HG02884 (cell line): ENCODE results near the gene CKLF.
"Not testable (repeated sequence)": the region's sequence is repeated elsewhere in the genome, so short reads cannot be mapped to it uniquely, and the experiment has no call there.

Experiments
- ATAC-seq: cut with Tn5 transposase; IDR thresholded peaks from one replicate; pipeline ENCODE4 v1.9.1; 2021; ENCODE audit warnings: mild to moderate bottlenecking, moderate library complexity; ENCODE audit not compliant: unreplicated experiment

The CKLF gene

DNA sequence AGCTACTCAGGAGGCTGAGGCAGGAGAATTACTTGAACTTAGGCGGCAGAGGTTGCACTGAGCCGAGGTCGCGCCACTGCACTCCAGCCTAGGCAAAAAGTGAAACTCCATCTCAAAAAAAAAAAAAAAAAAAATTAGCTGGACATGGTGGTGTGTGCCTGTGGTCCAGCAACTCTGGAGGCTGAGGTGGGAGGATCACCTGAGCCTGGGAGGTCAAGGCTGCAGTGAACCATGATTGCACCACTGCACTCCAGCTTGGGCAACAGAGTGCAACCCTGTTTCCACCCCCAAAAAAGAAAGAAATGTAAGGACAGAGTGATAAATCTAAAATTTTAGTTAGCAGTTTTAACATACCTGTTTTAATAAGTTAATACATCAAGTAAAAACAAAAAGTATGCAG lies 44.2 kb downstream of the CKLF start:
- not testable (repeated sequence) for ATAC-seq

DNA sequence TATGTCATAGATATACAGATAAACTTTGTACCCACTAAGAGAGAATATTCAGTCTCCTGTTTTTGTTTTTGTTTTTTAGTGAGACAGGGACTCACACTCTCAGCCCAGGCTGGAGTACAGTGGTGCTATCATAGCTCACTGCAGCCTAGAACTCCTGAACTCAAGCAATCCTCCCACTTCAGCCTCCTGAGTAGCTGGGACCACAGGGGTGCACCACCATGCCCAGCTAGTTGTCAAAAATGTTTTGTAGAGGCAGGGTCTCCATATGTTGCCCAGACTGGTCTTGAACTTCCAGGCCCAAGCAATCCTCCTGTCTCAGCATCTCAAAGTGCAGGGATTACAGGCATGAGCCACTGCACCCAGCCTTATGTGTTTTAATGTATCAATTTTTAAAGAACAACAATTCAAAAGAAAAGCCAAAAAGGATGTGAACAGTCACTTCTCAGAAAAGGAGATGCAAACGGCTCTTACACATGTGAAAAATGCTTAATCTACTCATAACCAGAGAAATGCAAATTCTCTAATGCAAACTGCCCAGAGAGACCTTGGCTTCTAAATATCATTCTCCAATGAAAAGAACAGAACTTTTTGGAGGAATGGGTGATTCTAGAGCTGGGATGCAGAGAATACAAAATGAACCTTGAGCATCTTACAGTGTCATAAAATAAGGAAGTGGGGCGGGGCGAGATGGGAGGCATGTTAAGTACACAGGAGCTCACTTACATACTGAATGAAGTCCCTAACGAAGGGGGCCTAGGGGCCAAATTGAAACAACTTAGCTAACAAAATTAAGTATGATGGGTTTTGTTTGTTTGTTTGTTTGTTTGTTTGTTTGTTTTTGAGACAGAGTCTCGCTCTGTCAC lies 44.8 kb downstream of the CKLF start:
- ATAC-seq: peak; percentile 49

DNA sequence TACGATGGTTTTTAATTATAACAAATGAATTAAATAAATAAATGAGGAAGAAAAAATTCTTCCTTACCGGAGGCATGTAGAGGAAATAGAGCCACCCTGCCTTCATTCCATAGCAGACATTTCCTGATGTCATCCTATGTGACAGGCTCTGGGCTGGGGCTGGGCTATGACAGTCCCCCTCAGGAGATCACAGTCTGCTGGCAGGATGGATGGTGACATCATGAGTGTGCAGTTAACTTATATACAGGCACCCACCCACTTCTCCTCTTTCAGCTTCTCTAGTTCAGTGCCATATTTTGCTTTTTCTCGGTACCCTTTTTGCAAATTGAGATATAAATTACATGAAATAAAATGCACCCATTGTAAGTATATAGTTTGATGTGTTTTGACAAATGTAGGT lies 45.7 kb downstream of the CKLF start:
- ATAC-seq: no peak

DNA sequence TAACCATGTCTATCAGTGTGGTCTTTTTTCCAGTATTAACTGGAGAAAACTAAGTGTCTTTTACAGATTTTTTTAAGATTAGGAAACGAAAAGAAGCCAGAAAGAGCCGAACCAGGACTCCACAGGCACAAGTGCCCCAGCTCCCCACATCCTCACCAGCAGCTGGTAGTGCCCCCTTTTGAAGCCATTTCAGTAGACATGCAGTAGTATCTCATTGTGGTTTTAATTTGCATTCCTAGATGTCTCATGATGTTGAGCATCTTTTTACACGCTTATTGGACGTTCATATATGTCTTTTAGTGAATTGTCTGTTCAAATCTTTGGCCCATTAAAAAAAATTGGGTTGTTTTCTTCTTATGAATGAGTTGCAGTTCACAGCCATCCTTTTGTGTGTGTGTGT lies 47.4 kb downstream of the CKLF start:
- ATAC-seq: no peak

DNA sequence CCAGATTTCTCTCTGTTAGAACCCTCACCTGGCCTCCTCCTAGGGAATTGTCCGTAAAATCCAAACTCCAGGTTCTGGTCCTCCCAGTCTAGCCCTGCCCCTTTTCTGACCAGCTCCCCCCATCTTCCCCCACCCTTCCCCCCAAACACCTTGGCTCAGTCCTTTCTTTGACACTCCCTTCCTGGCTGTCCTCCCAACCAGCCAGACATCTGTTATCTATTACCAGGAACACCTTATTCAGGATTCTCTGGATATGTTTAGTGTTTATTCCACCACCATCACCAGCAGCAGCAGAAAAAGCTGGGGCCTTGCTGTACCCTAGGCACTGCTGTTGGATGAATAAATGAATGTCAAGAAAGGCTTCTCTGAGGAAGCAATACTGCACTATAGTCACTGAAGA lies 48.1 kb downstream of the CKLF start:
- ATAC-seq: no peak

DNA sequence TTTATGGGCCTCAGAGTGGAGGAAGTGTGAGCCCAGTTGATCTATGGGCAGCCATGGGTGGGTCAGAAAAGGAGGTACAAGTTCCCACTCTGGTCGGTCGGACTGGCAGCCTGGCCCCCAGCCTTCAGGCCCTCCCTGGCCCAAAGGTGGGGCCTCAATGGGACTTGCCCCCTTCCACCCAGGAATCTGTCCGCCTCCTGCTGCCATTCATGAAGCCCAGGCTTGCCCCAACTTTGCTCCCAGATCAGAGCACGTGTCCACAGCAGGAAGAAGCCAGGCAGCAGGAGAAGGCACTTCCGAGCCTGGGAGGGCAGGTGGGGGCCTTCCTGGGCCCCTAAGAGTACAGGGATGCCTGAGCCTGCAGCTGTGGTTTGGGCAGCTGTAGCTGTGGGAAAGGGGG lies 49.1 kb downstream of the CKLF start:
- ATAC-seq: no peak

DNA sequence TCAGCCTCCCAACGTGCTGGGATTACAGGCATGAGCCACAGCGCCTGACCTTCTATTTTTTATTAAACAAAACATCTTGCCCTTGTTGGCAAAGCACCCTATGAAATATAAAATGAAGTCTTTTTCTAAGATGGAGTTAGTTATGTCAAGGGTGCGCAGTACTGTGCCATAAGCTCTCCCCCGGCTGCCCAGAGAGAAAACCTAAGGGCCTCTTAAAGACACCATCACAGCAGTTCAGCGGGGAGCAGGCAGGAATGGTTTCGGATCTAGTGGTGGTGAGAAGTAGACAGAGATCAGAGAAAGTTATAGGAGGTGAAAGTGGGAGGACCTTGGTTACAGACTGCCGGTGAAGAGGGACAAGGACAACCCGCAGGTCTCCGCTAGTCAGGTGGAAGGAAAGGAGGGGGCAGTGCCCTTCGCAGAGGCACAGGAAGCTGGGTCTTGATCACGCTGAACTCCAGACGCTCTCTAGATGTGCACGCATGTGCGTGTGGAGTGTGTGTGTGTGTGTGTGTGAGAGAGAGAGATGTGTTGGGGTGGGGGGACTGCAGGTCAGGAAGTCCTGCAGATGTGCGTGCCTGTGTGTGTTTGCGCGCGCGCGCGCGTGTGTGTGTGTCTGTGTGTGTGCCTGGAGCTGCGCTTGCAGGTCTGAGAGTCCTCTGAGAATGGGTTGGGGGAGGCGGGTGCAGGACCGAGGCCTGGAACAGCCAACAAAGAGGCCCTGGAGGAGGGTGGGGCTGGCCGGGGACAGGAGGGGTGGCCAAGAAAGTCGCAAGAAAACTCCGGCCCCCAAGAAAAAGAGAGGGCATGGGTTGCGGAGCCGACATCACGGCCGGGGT lies 51.4 kb downstream of the CKLF start:
- ATAC-seq: peak; percentile 20

DNA sequence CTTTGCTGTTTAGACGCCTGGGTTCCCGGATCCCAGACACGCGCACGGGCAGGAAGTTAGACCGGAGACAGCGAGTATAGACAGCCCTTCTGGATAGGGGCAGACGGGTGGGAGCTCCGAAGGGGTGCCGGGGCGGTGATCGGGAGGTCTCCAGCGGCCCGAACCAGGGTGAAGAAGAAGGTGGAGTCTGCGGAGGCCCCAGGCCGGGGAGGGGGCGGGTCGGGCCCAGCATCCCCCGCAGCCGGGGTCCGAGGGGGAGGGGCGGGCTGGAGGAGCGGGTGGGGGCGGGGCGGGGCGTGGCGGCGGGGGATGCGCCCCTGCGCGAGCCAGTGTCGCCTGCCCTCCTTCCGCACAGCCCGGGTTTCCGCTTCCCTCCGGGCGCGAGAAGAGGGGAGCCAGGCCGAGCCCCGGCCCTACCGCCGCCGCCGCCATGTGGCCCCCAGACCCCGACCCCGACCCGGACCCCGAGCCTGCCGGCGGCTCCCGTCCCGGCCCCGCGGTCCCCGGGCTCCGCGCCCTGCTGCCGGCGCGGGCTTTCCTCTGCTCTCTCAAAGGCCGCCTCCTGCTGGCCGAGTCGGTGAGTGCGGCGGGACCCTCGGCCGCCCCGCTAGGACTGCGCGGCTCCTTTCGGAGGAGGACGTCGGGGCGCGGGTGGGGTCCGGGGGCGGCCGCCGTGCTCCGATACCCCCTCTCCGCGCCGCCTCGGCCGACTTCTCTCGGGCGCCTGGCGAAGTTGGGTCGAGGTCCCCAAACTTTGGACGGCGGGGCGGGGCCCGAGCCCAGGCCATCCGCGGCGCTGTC lies 52.2 kb downstream of the CKLF start, which contains the start of gene CMTM3:
CMTM3 (plus strand) TSS at position 329 of the 801 bp plus-strand sequence; CDS start at position 431, 102 bp downstream.
- ATAC-seq: peak; percentile 46

DNA sequence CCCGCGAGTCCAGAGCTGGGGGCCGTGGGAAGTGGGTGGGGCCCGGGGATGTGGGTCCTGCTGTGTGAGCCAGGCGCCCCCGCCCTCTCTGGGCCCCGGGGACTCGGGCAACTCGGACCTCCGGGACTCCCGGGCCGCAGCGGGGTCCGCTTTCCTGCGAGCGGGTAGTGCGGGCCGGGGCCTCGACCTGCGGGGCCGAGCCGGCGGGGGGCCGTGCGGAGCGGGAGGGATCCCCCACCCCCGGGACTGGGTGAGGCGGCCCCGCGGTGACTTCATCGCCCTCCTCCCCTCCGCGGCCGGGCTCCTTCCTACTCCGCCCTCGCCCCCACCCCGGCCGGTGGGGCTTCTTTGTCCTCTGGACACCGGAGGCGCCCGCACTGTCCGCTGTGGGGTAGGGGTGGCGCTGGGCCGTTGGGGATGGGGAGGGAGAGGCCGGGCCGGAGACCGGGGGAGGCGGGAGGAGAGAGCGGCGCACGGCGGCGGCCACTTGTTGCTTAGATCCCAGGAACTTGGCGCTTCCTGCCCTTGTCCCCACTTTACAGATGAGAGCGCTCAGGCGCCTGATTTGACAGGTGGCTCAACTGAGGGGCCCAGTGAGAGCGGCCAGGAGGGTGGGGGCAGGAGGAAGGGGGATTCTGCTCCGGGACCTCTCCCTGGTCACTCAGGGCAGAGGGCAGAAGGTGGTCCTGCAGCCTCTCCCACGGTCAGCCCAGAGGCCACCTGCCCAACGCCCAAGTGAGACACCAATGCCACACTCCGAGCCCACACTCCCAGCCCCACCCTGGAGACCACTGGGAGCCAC lies 53.0 kb downstream of the CKLF start:
- no peak for ATAC-seq

DNA sequence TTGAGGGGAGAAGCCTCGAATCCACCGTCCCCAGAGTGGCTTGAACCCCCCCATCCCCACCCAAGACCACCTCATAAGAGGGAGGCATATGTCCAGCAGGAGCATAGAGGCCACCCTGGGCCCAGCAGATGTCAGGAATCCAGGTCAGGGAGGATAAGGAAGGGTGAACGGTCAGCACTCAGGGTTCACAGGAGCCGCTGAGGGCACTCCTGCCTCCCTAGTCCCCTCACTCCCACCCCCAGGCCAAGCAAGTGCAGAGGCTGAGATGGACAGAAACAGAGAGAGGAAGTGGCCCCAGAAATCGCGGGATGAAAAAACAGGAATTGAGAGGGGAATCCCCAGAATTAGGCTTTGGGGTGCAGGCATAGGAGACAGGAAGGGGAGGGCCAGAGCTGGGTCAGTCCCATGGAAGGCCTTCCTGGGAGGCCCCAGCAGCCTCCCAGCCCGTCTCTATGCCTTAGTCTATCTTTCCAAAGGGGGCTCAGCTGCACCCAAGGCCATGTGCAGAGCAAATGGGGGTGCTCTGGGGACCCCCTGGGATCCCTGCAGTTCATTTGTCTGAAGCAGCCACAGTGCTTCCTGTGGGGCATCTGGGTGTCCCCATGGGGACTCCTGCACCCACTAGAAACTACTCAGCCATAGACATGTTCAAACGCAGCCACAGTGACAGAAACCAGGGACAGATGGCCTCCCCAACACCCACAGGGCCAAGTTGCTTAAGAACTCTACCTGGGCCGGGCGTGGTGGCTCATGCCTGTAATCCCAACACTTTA lies 53.8 kb downstream of the CKLF start:
- peak; percentile 35 for ATAC-seq

DNA sequence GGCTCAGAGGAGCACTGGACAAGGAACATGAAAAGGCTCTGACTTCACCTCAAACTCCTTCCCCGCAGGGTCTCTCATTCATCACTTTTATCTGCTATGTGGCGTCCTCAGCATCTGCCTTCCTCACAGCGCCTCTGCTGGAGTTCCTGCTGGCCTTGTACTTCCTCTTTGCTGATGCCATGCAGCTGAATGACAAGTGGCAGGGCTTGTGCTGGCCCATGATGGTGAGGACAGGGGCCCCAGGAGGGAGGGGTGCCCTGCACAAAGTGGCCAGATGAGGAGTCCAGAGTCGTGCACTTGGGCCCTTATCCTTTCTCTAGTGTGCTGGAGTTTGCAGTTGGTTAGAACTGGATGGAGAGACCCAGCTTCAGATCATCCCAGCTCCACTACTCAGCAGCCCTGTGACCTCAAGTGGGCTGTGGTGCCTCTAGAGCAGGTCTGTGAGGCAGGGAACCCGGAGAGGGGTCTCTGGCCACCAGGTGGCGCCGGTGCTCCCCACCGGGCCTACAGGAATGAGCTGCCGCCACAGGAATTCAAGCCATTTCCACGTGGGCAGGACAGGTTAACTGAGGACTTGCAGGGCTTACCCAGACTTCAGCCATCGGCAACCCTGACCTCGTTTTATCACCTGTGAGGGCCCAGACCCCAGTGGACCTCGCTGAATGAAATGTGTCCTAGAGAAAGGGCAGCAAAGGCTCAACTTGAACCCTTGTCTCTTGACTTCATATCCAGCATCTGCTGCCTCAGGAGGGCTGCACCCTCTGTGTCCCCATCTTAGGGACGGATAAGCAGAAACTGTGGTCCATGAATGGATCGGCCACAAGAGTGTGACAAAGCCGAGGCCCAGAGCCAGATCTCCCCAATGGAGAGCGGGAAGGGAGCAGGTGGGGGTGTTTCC lies 56.1 kb downstream of the CKLF start:
- ATAC-seq: no peak

DNA sequence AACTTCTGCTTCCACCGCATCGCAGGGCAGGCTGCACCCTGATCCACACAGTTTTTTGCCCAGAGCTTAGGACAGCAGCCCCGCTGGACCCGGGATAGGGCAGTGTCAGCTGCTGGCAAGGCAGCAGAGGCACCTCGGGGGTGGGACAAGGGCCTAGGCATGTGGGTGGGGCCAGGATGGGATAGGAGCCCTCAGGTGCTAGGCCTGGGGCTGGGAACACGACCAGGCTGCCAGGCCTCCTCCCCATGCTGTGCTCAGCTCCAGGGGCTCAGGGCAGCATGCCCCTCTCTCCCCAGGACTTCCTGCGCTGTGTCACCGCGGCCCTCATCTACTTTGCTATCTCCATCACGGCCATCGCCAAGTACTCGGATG lies 56.7 kb downstream of the CKLF start:
- ATAC-seq: no peak

DNA sequence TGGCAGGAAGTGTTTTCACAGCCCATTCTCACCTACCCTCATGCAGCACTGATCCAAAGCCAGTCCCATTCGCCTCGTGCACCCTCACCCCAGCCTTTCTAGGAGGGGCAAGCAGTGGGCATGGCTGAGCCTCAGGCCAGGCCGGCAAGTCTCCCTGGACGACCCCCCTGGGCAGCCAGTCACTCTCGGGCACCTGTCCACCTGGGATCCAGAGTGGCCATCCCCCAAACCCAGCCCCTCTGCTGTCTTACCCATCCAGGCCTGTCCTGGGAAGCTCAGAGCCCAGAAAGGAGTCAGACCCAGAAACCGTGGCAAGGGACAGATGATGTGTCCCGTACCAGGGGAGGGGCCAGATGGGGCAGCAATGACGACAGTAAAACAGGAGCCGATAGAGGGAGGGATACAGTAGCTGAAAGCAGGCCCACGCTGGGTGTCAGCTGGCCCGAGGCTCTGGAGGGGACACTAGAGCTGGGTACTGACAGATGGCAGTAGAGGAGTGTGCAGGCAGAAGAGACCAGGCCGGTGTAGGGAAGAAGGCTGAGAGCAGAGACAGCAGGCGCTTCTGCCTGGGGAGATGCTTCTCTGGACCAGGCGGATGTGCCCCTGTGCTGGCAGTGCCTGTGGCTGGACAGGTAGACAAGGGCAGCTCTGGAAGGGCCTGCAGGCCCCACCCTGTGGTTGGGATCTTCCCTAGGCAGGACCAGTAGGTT lies 57.9 kb downstream of the CKLF start:
- ATAC-seq: no peak

DNA sequence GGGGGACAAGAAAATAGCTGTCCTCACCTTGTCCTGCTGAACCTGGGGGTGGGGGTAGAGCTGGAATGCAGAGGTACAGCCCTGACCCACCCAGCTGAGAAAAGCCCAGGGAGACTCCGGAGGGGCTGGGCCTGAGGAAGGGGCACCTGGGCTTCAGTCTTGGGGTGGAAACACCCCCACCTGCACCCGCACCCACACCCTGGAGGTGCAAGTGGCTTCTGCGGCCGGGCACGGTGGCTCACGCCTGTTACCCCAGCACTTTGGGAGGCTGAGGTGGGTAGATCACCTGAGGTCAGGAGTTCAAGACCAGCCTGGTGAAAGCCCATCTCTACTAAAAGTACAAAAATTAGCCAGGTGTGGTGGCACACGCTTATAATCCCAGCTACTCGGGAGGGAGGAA lies 59.5 kb downstream of the CKLF start:
- not testable (repeated sequence) for ATAC-seq

DNA sequence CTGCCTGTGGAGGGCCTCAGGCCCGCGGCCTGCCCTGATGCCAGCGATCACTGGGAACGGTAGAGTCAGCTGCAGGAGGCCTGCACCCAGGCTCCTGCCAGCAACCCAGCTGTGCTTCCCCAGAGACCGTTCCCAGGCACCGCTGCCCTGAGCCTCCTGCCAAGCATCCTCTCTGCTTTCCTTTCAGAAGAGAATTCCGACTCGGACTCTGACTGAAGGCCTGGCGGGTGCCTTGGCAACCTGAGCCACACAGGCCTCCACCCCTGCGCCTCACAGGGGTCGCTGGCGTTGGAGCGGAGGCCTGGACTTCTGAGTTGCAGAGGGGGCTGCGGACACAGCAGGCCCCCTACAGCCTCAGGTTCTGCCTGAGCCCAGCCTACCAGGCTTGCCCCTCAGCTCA lies 60.0 kb downstream of the CKLF start:
- ATAC-seq: no peak

DNA sequence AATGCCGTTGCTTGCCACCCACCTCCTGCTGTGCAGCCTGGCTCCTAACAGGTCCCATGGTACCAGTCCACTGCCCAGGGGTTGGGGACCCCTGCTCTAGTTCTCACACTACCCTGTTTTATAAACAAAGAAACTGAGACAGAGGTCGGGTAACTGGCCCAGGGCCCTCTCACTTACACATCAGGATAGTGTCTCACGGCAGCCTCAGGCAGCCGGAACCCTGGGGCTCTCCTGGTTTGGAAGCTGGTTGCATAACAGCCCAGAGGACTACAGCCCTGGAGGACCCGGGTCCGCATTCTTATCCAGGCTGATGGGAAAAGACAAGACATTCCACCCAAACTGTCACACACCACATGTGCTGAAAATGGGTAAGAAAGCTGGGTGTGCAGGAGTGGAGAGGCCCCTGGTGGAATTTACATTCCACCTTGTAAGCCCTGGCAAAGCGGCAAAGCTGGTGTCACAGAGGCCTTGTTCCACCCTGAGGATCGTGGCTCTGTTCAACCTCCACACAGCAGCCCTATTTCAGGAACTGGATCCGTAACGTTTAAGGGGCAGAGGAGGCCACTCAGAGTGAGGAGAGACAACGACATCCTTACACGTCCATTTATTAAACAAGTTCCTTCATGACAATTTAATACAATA lies 61.9 kb downstream of the CKLF start:
- no peak for ATAC-seq
